Bronchial epithelial cell (primary cell): Measurements from ENCODE around the gene ZDHHC18. TPM values are rescaled to one million over a fixed set of nuclear protein-coding genes. Genes with fewer than 3 reads are reported as not detected.
"Not testable (repeated sequence)": the region's sequence is repeated elsewhere in the genome, so short reads cannot be mapped to it uniquely, and the experiment has no call there.

Experiments used
- DNase-seq: peaks from one replicate; pipeline ENCODE4 v3.0.0-alpha.2; 2010; ENCODE audit warnings: low read depth
- FAIRE-seq: peaks from 2 replicates; lab custom pipeline; 2011; peaks lifted over from hg19 to GRCh38; lab: Jason Lieb, UNC
- H3K27me3 ChIP-seq: 2 replicates; pipeline ENCODE4 v1.5.1; 2011; ENCODE audit warnings: low read length; ENCODE audit not compliant: control insufficient read depth, insufficient read depth
- H3K36me3 ChIP-seq: 2 replicates; pipeline ENCODE4 v1.5.1; 2011; ENCODE audit warnings: low read length; ENCODE audit not compliant: control insufficient read depth, insufficient read depth
- H3K4me3 ChIP-seq: 2 replicates; pipeline ENCODE4 v1.5.1; 2011; ENCODE audit warnings: mild to moderate bottlenecking, low read depth, low read length, control low read depth
- total RNA-seq: library from RNA; depleted of rRNA; stranded (reverse); fragments of >200 nt; gene quantifications from 2 replicates; pipeline ENCODE4 v1.2.1, GENCODE V29; 2014
- TF ChIP-seq, protein P1 (sequence below): IDR thresholded peaks from 2 replicates; pipeline ENCODE4 v1.5.1; 2011; ENCODE audit warnings: mild to moderate bottlenecking, moderate library complexity, low read length, control low read depth, inconsistent platforms; ENCODE audit not compliant: insufficient read depth, severe bottlenecking

The ZDHHC18 gene
- total RNA-seq, 1 donor from 2014 or later = 5.0 TPM

GRCh38 chr1:26839339-26839722, 12.8 kb downstream of the ZDHHC18 start:
- H3K4me3 ChIP-seq = no peak overlapping the region
- DNase-seq = no peak
- H3K27me3 ChIP-seq = no peaks in the 10 kb centered on the region
- no peak for FAIRE-seq
- H3K36me3 ChIP-seq = peaks cover 14% of the 10 kb centered on the region
- TF ChIP-seq, protein P1, sequence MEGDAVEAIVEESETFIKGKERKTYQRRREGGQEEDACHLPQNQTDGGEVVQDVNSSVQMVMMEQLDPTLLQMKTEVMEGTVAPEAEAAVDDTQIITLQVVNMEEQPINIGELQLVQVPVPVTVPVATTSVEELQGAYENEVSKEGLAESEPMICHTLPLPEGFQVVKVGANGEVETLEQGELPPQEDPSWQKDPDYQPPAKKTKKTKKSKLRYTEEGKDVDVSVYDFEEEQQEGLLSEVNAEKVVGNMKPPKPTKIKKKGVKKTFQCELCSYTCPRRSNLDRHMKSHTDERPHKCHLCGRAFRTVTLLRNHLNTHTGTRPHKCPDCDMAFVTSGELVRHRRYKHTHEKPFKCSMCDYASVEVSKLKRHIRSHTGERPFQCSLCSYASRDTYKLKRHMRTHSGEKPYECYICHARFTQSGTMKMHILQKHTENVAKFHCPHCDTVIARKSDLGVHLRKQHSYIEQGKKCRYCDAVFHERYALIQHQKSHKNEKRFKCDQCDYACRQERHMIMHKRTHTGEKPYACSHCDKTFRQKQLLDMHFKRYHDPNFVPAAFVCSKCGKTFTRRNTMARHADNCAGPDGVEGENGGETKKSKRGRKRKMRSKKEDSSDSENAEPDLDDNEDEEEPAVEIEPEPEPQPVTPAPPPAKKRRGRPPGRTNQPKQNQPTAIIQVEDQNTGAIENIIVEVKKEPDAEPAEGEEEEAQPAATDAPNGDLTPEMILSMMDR = no peak

DNA sequence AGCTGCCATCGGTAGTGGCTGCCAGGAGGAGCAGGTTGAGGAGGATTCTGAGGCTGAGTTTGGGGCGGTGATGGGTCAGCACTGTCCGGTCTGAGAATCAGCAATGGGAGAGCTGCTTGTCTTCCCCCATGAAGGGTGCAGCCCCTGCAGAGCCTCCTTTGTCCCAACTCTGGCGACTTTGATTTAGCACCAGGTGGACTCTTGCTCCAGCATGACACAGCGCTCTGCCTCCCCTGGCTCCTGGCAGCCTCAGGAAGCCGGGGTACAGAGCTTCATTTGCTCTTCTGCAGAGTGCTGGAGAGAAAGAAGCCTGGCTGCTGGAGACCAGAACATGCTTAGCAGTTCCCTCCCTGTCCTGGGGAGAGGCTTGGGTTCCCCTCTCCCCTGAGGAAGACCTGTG, 13.3 kb downstream of the ZDHHC18 start:
- DNase-seq (no peak), FAIRE-seq (no peak)
- no peaks in the 10 kb centered on the region for H3K27me3 ChIP-seq
- no peak overlapping the region for H3K4me3 ChIP-seq
- TF ChIP-seq, protein P1 = no peak
- H3K36me3 ChIP-seq = peaks cover 13% of the 10 kb centered on the region

DNA sequence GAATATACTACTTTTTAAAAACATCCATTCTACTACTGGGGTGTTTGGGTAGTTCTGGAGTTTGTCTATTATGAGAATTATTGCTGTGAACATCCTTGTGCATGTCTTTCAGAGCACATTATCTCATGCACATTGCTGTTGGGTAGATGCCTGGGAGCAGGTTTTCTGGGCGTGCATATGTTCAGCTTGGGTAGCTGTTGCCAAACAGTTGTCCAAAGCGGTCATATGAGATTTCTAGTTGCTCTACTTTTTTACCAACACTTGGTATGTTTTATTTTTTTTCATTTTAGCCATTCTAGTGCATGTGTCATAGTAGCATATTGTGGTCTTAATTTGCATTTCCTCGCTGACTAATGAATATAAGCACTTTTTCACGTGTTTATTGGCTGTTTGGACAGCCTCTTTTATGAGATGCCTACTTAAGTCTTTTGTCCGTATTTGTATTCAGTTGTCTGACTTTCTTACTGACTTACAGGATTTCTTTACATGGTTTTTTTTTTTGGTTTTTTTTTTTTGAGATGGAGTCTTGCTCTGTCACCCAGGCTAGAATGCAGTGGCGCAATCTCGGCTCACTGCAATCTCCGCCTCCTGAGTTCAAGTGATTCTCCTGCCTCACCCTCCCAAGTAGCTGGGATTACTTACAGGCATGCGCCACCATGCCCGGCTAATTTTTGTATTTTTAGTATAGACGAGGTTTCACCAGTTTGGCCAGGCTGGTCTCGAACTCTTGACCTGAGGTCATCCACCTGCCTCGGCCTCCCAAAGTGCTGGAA, 18.1 kb downstream of the ZDHHC18 start:
- TF ChIP-seq, protein P1 = no peak

DNA sequence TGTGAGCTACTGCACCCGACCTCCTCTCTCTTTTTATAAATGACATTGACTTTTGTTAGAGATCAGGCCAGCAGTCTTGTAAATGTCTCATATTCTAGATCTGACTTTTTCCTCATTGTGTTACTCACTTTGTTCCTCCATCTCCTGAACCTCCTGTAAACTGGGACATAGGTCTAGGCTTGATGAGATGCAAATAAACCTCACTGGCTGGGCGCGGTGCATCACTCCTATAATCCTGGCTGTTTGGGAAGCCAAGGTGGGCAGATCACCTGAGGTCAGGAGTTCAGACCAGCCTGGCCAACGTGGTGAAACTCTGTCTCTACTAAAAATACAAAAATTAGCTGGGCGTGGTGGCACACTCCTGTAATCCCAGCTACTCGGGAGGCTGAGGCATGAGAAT, 21.3 kb downstream of the ZDHHC18 start:
- peaks cover 22% of the 10 kb centered on the region for H3K36me3 ChIP-seq
- not testable (repeated sequence) for H3K27me3 ChIP-seq, H3K4me3 ChIP-seq, DNase-seq, FAIRE-seq

More for the DNA sequence above, 18.1 kb downstream of the ZDHHC18 start:
- no peak overlapping the region for H3K4me3 ChIP-seq
- no peak for FAIRE-seq
- peak; percentile 37 for DNase-seq
- H3K27me3 ChIP-seq = no peaks in the 10 kb centered on the region
- peaks cover 9% of the 10 kb centered on the region for H3K36me3 ChIP-seq

- Histone ChIP-seq H3K36me3 (peaks cover 23% of the 10 kb centered on the region), H3K27me3 (no peaks in the 10 kb centered on the region), H3K4me3 (no peak overlapping the region)
- FAIRE-seq = no peak
- TF ChIP-seq, protein P1 = no peak
- DNase-seq = no peak
These were observed 22.0 kb downstream of the ZDHHC18 start for GRCh38 chr1:26848499-26848898.

GRCh38 chr1:26848941-26849774, 22.7 kb downstream of the ZDHHC18 start:
- FAIRE-seq (peak; percentile 99), DNase-seq (peak; percentile 99)
- H3K36me3 ChIP-seq = peaks cover 28% of the 10 kb centered on the region
- H3K4me3 ChIP-seq = no peak overlapping the region
- TF ChIP-seq, protein P1 = peak; percentile 15
- no peaks in the 10 kb centered on the region for H3K27me3 ChIP-seq
